ENCODE results near the gene DPYSL3. TPM values are rescaled to one million over a fixed set of nuclear protein-coding genes. Genes with fewer than 3 reads are reported as not detected.
"Not testable (repeated sequence)": the region's sequence is repeated elsewhere in the genome, so short reads cannot be mapped to it uniquely, and the experiment has no call there.

DPYSL3 gene
- total RNA-seq, 1 donor from 2014 or later = 16.4 TPM

- no peak for DNase-seq (ENCODE audit: low read depth)
Observed at GRCh38 chr5:147373328-147373727, 136.5 kb downstream of the DPYSL3 start.

- no peak for DNase-seq (ENCODE audit: low read depth)
Observed at GRCh38 chr5:147372191-147372590, 137.7 kb downstream of the DPYSL3 start.

- DNase-seq (ENCODE audit: low read depth) = no peak
Observed at GRCh38 chr5:147371290-147371689, 138.6 kb downstream of the DPYSL3 start.

- DNase-seq (ENCODE audit: low read depth) = peak; percentile 23
Observed at GRCh38 chr5:147369742-147370374, 140.0 kb downstream of the DPYSL3 start.

- DNase-seq (ENCODE audit: low read depth) = not testable (repeated sequence)
Observed at GRCh38 chr5:147367381-147367780, 142.5 kb downstream of the DPYSL3 start.

GRCh38 chr5:147361441-147362175 is 148.3 kb downstream of the DPYSL3 start:
- DNase-seq (ENCODE audit: low read depth) = no peak

- no peak for DNase-seq (ENCODE audit: low read depth)
Observed at GRCh38 chr5:147360816-147361215, 149.1 kb downstream of the DPYSL3 start.

GRCh38 chr5:147359581-147359980 is 150.3 kb downstream of the DPYSL3 start:
- no peak for DNase-seq (ENCODE audit: low read depth)

GRCh38 chr5:147359101-147359500 is 150.8 kb downstream of the DPYSL3 start:
- DNase-seq (ENCODE audit: low read depth) = no peak

- peak; percentile 25 for DNase-seq (ENCODE audit: low read depth)
Observed at GRCh38 chr5:147349241-147349640, 160.6 kb downstream of the DPYSL3 start.

GRCh38 chr5:147348451-147348850 is 161.4 kb downstream of the DPYSL3 start:
- DNase-seq (ENCODE audit: low read depth) = no peak

- DNase-seq (ENCODE audit: low read depth) = no peak
Observed at GRCh38 chr5:147348046-147348445, 161.8 kb downstream of the DPYSL3 start.

GRCh38 chr5:147346006-147346561 is 163.8 kb downstream of the DPYSL3 start:
- no peak for DNase-seq (ENCODE audit: low read depth)

GRCh38 chr5:147344861-147345260 is 165.0 kb downstream of the DPYSL3 start:
- no peak for DNase-seq (ENCODE audit: low read depth)

GRCh38 chr5:147341345-147341744 is 168.5 kb downstream of the DPYSL3 start:
- DNase-seq (ENCODE audit: low read depth) = no peak

- DNase-seq (ENCODE audit: low read depth) = no peak
Observed at GRCh38 chr5:147340941-147341340, 168.9 kb downstream of the DPYSL3 start.

Measured in myocyte (in vitro differentiated cells).